ENCODE measurements around the gene GNAT2. TPM values are rescaled to one million over a fixed set of nuclear protein-coding genes. Genes with fewer than 3 reads are reported as not detected.

The GNAT2 gene
- total RNA-seq, 2 experiments from 2014 or later: 0.81 to 0.88 TPM

GRCh38 chr1:109584766-109585165 lies 34.6 kb downstream of the GNAT2 start:
- ATAC-seq (no peak), DNase-seq (no peak)
- Mint-ChIP-seq H3K4me3 (no peak overlapping the region), H3K27ac (no peak overlapping the region), H3K36me3 (ENCODE audit: low read depth) (peaks cover 26% of the 10 kb centered on the region), H3K27me3 (no peaks in the 10 kb centered on the region), H3K9me3 (no peaks in the 10 kb centered on the region), H3K4me1 (ENCODE audit: low read depth) (no peaks in the 10 kb centered on the region)
- intact Hi-C loops (cut with micrococcal nuclease): no loop called here
- no peak for TF ChIP-seq CTCF (IDR thresholded peaks at IDR 0.05)
- ChIA-PET POLR2A (no interaction called here), CTCF (no interaction called here)

GRCh38 chr1:109582021-109582420 lies 37.4 kb downstream of the GNAT2 start:
- no peaks in the 10 kb centered on the region for H3K4me1 Mint-ChIP-seq (ENCODE audit: low read depth)
- CTCF ChIA-PET: no interaction called here
- no peaks in the 10 kb centered on the region for H3K27me3 Mint-ChIP-seq
- no peaks in the 10 kb centered on the region for H3K9me3 Mint-ChIP-seq
- no peak for DNase-seq
- H3K4me3 Mint-ChIP-seq: no peak overlapping the region
- POLR2A ChIA-PET: interaction anchor here (1.0 kb wide), 1 partner anchor 10 kb away, joined by 3 read pairs; no protein-coding TSS in a partner anchor
- peaks cover 23% of the 10 kb centered on the region for H3K36me3 Mint-ChIP-seq (ENCODE audit: low read depth)
- intact Hi-C loops (cut with micrococcal nuclease): no loop called here
- ATAC-seq: no peak
- no peak overlapping the region for H3K27ac Mint-ChIP-seq
- TF ChIP-seq CTCF (IDR thresholded peaks at IDR 0.05): no peak

- CTCF ChIA-PET: interaction anchor here (0.9 to 2.4 kb wide), 4 partner anchors 34 to 405 kb away, joined by 3 to 11 read pairs (median 4); partner anchors contain the start of gene AHCYL1
- peaks cover 15% of the 10 kb centered on the region for H3K36me3 Mint-ChIP-seq (ENCODE audit: low read depth)
Observed at GRCh38 chr1:109579491-109579890, 39.9 kb downstream of the GNAT2 start.

GRCh38 chr1:109578947-109579443 lies 40.4 kb downstream of the GNAT2 start:
- H3K36me3 Mint-ChIP-seq (ENCODE audit: low read depth): peaks cover 14% of the 10 kb centered on the region
- TF ChIP-seq CTCF (IDR thresholded peaks at IDR 0.05): no peak
- peak overlapping the region; percentile 21 for H3K27ac Mint-ChIP-seq
- H3K9me3 Mint-ChIP-seq: no peaks in the 10 kb centered on the region
- H3K4me3 Mint-ChIP-seq: no peak overlapping the region
- H3K27me3 Mint-ChIP-seq: no peaks in the 10 kb centered on the region
- DNase-seq (no peak), ATAC-seq (no peak)
- intact Hi-C loops (cut with micrococcal nuclease): no loop called here
- no peaks in the 10 kb centered on the region for H3K4me1 Mint-ChIP-seq (ENCODE audit: low read depth)
- ChIA-PET POLR2A (interaction anchor here (1.3 kb wide), 1 partner anchor 41 kb away, joined by 4 read pairs; the partner anchor contains the start of genes AMPD2 and GNAT2), CTCF (interaction anchor here (0.7 to 2.4 kb wide), 5 partner anchors 33 to 405 kb away, joined by 3 to 11 read pairs (median 4); partner anchors contain the start of gene AHCYL1)

More at GRCh38 chr1:109579491-109579890, 39.9 kb downstream of the GNAT2 start:
- no peaks in the 10 kb centered on the region for H3K4me1 Mint-ChIP-seq (ENCODE audit: low read depth)
- no peaks in the 10 kb centered on the region for H3K9me3 Mint-ChIP-seq
- H3K27ac Mint-ChIP-seq: no peak overlapping the region
- ATAC-seq: no peak
- no peak for DNase-seq
- intact Hi-C loops (cut with micrococcal nuclease): no loop called here
- POLR2A ChIA-PET: interaction anchor here (1.3 kb wide), 1 partner anchor 40 kb away, joined by 4 read pairs; the partner anchor contains the start of genes AMPD2 and GNAT2
- H3K27me3 Mint-ChIP-seq: no peaks in the 10 kb centered on the region
- no peak overlapping the region for H3K4me3 Mint-ChIP-seq
- no peak for TF ChIP-seq CTCF (IDR thresholded peaks at IDR 0.05)

GRCh38 chr1:109573785-109574184 lies 45.6 kb downstream of the GNAT2 start:
- no peak for TF ChIP-seq CTCF (IDR thresholded peaks at IDR 0.05)
- intact Hi-C loops (cut with micrococcal nuclease): no loop called here
- DNase-seq: no peak
- CTCF ChIA-PET: interaction anchor here (1.0 kb wide), 1 partner anchor 9 kb away, joined by 3 read pairs; no protein-coding TSS in a partner anchor
- Mint-ChIP-seq H3K4me3 (no peak overlapping the region), H3K36me3 (ENCODE audit: low read depth) (peaks cover 1% of the 10 kb centered on the region), H3K27ac (no peak overlapping the region), H3K4me1 (ENCODE audit: low read depth) (peaks cover 11% of the 10 kb centered on the region), H3K27me3 (no peaks in the 10 kb centered on the region), H3K9me3 (no peaks in the 10 kb centered on the region)
- POLR2A ChIA-PET: no interaction called here
- no peak for ATAC-seq
